Non-pigmented ciliary epithelial cell (primary cell): ENCODE data around the gene SIAH3.

ENCODE experiments used
- DNase-seq: peaks from one replicate; pipeline ENCODE4 v3.0.0-alpha.2; 2010; ENCODE audit warnings: low read depth

The SIAH3 gene

GRCh38 chr13:45742985-45743384 is 108.6 kb downstream of the SIAH3 start:
- DNase-seq = no peak

- no peak for DNase-seq
Measured at GRCh38 chr13:45737571-45738017, 114.0 kb downstream of the SIAH3 start.

- DNase-seq = no peak
Measured at GRCh38 chr13:45733361-45733760, 118.2 kb downstream of the SIAH3 start.

- DNase-seq = no peak
Measured at GRCh38 chr13:45732916-45733315, 118.6 kb downstream of the SIAH3 start.

GRCh38 chr13:45731455-45731854 is 120.1 kb downstream of the SIAH3 start:
- DNase-seq = no peak

GRCh38 chr13:45728759-45729158 is 122.8 kb downstream of the SIAH3 start:
- no peak for DNase-seq
